ENCODE results near the gene MCL1. TPM values are rescaled to one million over a fixed set of nuclear protein-coding genes. Genes with fewer than 3 reads are reported as not detected.
A peak's percentile ranks its signal among the peaks of the same experiment; 100 is the strongest.
"Not testable (repeated sequence)": the region's sequence is repeated elsewhere in the genome, so short reads cannot be mapped to it uniquely, and the experiment has no call there.

Gene MCL1
- total RNA-seq, 1 experiment from 2014 or later = 150 TPM

DNA sequence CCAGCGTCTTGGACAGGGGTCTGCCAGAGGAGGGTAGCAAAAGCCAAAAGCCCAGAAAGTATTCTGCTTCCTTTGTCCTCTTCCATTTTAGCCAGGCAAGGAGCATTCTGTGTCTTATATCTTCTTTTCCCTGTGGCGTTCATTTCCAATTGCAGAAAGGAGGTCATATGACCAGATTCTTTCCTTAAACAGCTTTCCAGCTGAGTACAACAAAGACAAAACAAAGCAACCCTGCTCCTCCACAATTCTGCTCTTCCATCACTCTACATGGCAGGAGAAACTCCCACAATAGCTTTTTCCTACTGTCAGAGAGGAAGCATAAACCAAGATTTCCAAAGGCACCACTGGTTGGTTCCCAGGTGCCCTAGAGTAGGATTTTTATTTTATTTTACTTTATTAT lies 30.3 kb upstream of the MCL1 start:
- Histone ChIP-seq H3K79me2 (ENCODE audit: low read length) (no peaks in the 10 kb centered on the region; the same call in 1 of the 2 replicates), H3K4me3 (ENCODE audit: low read length) (no peak overlapping the region), H3K4me1 (ENCODE audit: low read length) (peaks cover 44% of the 10 kb centered on the region), H3K9ac (ENCODE audit: low read length) (no peak overlapping the region), H3K27me3 (ENCODE audit: low read length) (no peaks in the 10 kb centered on the region), H3K36me3 (ENCODE audit: insufficient read depth, low read length) (peaks cover 4% of the 10 kb centered on the region), H3K27ac (ENCODE audit: low read length) (peak overlapping the region; percentile 90), H3K4me2 (ENCODE audit: low read depth, low read length, poor library complexity, severe bottlenecking) (no peak overlapping the region), H2AFZ (ENCODE audit: low read length) (no peak overlapping the region), H4K20me1 (ENCODE audit: insufficient read depth, low read depth, low read length) (no peaks in the 10 kb centered on the region), H3K9me2 (replicated peaks; ENCODE audit: insufficient read depth, low read length) (no peaks in the 10 kb centered on the region), H3K9me3 (ENCODE audit: low read length) (no peaks in the 10 kb centered on the region)
- DNase-seq = no peak

DNA sequence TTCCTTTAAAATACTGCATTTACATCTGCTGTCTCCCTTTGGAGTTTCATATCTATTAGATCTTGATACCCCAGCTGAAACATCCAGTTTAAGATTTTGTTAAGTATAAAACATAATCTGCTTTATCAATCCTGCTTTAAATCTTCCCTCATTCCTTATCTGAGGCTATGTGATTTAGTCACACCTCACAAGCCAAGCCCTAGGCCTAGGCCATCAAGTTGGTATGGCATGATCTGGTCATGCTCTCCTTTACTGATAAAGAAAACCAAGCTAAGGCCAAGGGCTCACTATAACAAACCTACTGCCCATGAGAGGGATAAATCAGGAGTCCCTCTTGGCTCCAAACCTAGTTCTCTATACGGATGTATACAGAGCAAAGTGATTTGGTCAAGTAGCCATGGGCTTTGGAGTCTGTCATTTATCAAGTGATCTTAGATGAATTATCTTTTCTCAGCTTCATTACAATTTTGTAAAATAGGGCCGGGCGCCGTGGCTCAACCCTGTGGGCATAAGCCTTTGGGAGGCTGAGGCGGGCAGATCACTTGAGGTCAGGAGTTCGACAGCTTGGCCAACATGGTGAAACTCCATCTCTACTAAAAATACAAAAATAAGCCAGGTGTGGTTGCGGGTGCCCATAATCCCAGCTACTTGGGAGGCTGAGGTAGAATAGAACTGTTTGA lies 27.2 kb upstream of the MCL1 start:
- Histone ChIP-seq H3K4me1 (ENCODE audit: low read length) (peaks cover 15% of the 10 kb centered on the region), H3K27me3 (ENCODE audit: low read length) (no peaks in the 10 kb centered on the region), H3K27ac (ENCODE audit: low read length) (no peak overlapping the region), H3K4me3 (ENCODE audit: low read length) (no peak overlapping the region), H2AFZ (ENCODE audit: low read length) (no peak overlapping the region), H3K9me3 (ENCODE audit: low read length) (no peaks in the 10 kb centered on the region), H3K4me2 (ENCODE audit: low read depth, low read length, poor library complexity, severe bottlenecking) (no peak overlapping the region), H3K9ac (ENCODE audit: low read length) (no peak overlapping the region), H3K36me3 (ENCODE audit: insufficient read depth, low read length) (no peaks in the 10 kb centered on the region; the same call in 1 of the 2 replicates), H4K20me1 (ENCODE audit: insufficient read depth, low read depth, low read length) (no peaks in the 10 kb centered on the region), H3K79me2 (ENCODE audit: low read length) (no peaks in the 10 kb centered on the region; the same call in 1 of the 2 replicates), H3K9me2 (replicated peaks; ENCODE audit: insufficient read depth, low read length) (no peaks in the 10 kb centered on the region)
- no peak for DNase-seq

DNA sequence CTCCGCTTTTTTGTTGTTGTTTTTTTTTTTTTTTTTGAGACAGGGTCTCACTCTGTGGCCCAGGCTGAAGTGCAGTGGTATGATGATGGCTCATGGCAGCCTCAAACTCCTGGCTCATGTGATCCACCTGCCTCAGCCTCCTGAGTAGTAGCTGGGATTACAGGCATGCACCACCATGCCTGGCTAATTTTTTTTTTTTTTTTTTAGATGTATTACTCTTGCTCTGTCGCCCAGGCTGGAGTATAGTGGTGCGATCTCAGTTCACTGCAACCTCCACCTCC lies 26.0 kb upstream of the MCL1 start:
- H3K4me2 ChIP-seq (ENCODE audit: low read depth, low read length, poor library complexity, severe bottlenecking) = not testable (repeated sequence)

DNA sequence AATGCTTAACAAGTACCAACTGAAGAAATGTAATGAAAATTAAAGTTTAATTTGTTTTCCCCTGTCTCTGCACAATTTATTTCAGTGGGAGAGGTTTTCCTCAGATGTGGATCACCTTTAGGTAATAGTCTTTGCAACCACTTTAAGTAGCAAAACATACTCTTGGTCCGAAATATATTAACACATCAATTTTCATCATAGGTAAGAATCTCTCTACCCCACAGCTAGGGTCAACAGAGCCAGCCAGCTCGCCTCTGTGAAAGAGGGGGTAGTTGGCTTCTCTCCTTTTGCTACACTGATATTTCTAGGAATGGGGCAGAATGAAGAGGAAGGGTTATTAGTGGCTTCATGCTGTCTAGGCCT lies 24.8 kb upstream of the MCL1 start:
- Histone ChIP-seq H3K9me2 (replicated peaks; ENCODE audit: insufficient read depth, low read length) (no peaks in the 10 kb centered on the region), H3K27ac (ENCODE audit: low read length) (no peak overlapping the region), H3K4me3 (ENCODE audit: low read length) (no peak overlapping the region), H3K9ac (ENCODE audit: low read length) (no peak overlapping the region), H2AFZ (ENCODE audit: low read length) (no peak overlapping the region), H3K9me3 (ENCODE audit: low read length) (no peaks in the 10 kb centered on the region), H3K27me3 (ENCODE audit: low read length) (no peaks in the 10 kb centered on the region), H3K4me1 (ENCODE audit: low read length) (no peaks in the 10 kb centered on the region), H3K36me3 (ENCODE audit: insufficient read depth, low read length) (no peaks in the 10 kb centered on the region), H3K4me2 (ENCODE audit: low read depth, low read length, poor library complexity, severe bottlenecking) (no peak overlapping the region), H4K20me1 (ENCODE audit: insufficient read depth, low read depth, low read length) (no peaks in the 10 kb centered on the region), H3K79me2 (ENCODE audit: low read length) (no peaks in the 10 kb centered on the region)
- DNase-seq = no peak

More for the DNA sequence above, 26.0 kb upstream of the MCL1 start:
- H3K9ac ChIP-seq (ENCODE audit: low read length); H3K27ac ChIP-seq (ENCODE audit: low read length); H3K27me3 ChIP-seq (ENCODE audit: low read length); H3K79me2 ChIP-seq (ENCODE audit: low read length); H3K36me3 ChIP-seq (ENCODE audit: insufficient read depth, low read length); DNase-seq; H3K4me3 ChIP-seq (ENCODE audit: low read length); H3K9me3 ChIP-seq (ENCODE audit: low read length); H3K4me1 ChIP-seq (ENCODE audit: low read length); H3K9me2 ChIP-seq (replicated peaks; ENCODE audit: insufficient read depth, low read length); H2AFZ ChIP-seq (ENCODE audit: low read length); H4K20me1 ChIP-seq (ENCODE audit: insufficient read depth, low read depth, low read length): not testable (repeated sequence)

DNA sequence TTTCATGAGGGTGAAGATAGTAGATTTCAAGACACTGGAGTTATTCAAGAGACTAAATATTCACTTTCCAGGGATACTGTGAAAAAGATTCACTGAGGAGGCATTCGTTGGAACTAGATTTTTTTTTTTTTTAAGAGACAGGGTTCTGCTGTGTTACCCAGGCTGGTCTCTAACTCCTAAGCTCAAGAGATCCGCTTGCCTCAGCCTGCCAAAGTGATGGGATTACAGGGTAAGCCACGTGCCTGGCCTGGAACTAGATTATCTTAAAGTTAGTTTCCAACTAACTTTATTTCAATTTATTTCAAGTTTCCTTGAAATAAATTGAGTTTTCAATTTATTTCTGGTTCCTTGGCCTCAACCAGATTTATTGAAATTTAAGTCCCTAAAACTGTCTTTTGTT lies 24.3 kb upstream of the MCL1 start:
- H3K9me3 ChIP-seq (ENCODE audit: low read length) = no peaks in the 10 kb centered on the region
- no peaks in the 10 kb centered on the region for H3K9me2 ChIP-seq (replicated peaks; ENCODE audit: insufficient read depth, low read length)
- no peak for DNase-seq
- no peak overlapping the region for H2AFZ ChIP-seq (ENCODE audit: low read length)
- H3K27me3 ChIP-seq (ENCODE audit: low read length) = no peaks in the 10 kb centered on the region
- no peak overlapping the region for H3K27ac ChIP-seq (ENCODE audit: low read length)
- H4K20me1 ChIP-seq (ENCODE audit: insufficient read depth, low read depth, low read length) = no peaks in the 10 kb centered on the region
- no peaks in the 10 kb centered on the region for H3K36me3 ChIP-seq (ENCODE audit: insufficient read depth, low read length)
- no peak overlapping the region for H3K4me2 ChIP-seq (ENCODE audit: low read depth, low read length, poor library complexity, severe bottlenecking)
- no peak overlapping the region for H3K9ac ChIP-seq (ENCODE audit: low read length)
- H3K4me1 ChIP-seq (ENCODE audit: low read length) = no peaks in the 10 kb centered on the region
- no peak overlapping the region for H3K4me3 ChIP-seq (ENCODE audit: low read length)
- no peaks in the 10 kb centered on the region for H3K79me2 ChIP-seq (ENCODE audit: low read length)

DNA sequence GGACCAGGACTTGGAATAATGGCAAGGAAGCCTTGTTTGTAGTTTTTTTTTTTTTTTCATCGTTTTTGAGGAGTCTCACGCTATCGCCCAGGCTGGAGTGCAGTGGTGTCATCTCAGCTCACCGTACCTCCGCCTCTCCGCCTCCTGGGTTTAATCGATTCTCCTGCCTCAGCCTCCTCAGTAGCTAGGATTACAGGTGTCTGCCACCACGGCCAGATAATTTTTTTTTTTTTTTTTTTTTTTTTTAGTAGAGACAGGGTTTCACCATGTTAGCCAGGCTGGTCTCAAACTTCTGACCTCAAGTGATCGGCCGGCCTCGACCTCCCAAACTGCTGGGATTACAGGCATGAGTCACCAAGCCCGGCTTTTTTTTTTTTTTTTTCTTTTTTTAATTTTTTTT lies 23.0 kb upstream of the MCL1 start:
- H3K4me3 ChIP-seq (ENCODE audit: low read length); H3K9ac ChIP-seq (ENCODE audit: low read length); H3K79me2 ChIP-seq (ENCODE audit: low read length); H2AFZ ChIP-seq (ENCODE audit: low read length); DNase-seq; H4K20me1 ChIP-seq (ENCODE audit: insufficient read depth, low read depth, low read length); H3K9me2 ChIP-seq (replicated peaks; ENCODE audit: insufficient read depth, low read length); H3K36me3 ChIP-seq (ENCODE audit: insufficient read depth, low read length); H3K9me3 ChIP-seq (ENCODE audit: low read length); H3K4me1 ChIP-seq (ENCODE audit: low read length); H3K27ac ChIP-seq (ENCODE audit: low read length); H3K27me3 ChIP-seq (ENCODE audit: low read length); H3K4me2 ChIP-seq (ENCODE audit: low read depth, low read length, poor library complexity, severe bottlenecking): not testable (repeated sequence)

DNA sequence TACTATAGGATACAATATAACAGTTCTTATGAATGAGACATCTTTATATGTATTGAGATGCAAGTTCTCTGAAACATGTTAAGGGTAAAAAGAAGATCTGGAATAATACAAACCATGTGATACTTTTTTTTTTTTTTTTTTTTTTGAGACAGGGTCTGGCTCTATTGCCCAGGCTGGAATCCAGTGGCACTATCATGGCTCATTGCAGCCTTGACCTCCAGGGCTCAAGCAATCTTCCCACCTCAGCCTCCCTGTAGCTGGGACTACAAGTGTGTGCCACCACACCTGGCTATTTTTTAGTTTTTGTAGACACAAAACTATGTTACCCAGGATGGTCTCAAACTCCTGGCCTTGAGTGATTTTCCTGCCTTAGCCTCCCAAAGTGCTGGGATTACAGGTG lies 22.1 kb upstream of the MCL1 start:
- H3K9me2 ChIP-seq (replicated peaks; ENCODE audit: insufficient read depth, low read length) = no peaks in the 10 kb centered on the region
- no peak for DNase-seq
- no peaks in the 10 kb centered on the region for H3K4me1 ChIP-seq (ENCODE audit: low read length)

DNA sequence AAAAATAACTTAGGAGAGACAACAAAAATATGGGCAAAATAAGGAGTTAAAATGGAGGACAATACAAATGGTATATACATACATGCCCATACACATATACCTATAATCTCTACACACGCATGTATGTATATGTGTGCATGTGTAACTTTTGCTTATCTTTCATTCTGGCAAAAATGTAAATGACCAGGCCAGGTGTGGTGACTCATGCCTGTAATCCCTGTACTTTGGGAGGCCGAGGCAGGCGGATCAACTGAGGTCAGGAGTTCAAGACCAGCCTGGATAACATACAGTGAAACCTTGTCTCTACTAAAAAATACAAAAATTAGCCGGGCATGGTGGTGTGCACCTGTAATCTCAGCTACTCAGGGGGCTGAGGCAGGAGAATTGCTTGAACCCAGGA lies 18.9 kb upstream of the MCL1 start:
- not testable (repeated sequence) for H3K27me3 ChIP-seq (ENCODE audit: low read length); H3K4me2 ChIP-seq (ENCODE audit: low read depth, low read length, poor library complexity, severe bottlenecking); H3K27ac ChIP-seq (ENCODE audit: low read length); H3K9me3 ChIP-seq (ENCODE audit: low read length); H3K36me3 ChIP-seq (ENCODE audit: insufficient read depth, low read length); H3K79me2 ChIP-seq (ENCODE audit: low read length); H3K4me1 ChIP-seq (ENCODE audit: low read length); H3K4me3 ChIP-seq (ENCODE audit: low read length); H3K9ac ChIP-seq (ENCODE audit: low read length); H3K9me2 ChIP-seq (replicated peaks; ENCODE audit: insufficient read depth, low read length); H2AFZ ChIP-seq (ENCODE audit: low read length); DNase-seq; H4K20me1 ChIP-seq (ENCODE audit: insufficient read depth, low read depth, low read length)

More for the DNA sequence above, 22.1 kb upstream of the MCL1 start:
- Histone ChIP-seq H3K36me3 (ENCODE audit: insufficient read depth, low read length) (no peaks in the 10 kb centered on the region), H3K4me3 (ENCODE audit: low read length) (no peak overlapping the region), H4K20me1 (ENCODE audit: insufficient read depth, low read depth, low read length) (no peaks in the 10 kb centered on the region), H3K4me2 (ENCODE audit: low read depth, low read length, poor library complexity, severe bottlenecking) (no peak overlapping the region), H3K27ac (ENCODE audit: low read length) (no peak overlapping the region), H2AFZ (ENCODE audit: low read length) (no peak overlapping the region), H3K27me3 (ENCODE audit: low read length) (no peaks in the 10 kb centered on the region), H3K9me3 (ENCODE audit: low read length) (no peaks in the 10 kb centered on the region), H3K79me2 (ENCODE audit: low read length) (no peaks in the 10 kb centered on the region), H3K9ac (ENCODE audit: low read length) (no peak overlapping the region)

DNA sequence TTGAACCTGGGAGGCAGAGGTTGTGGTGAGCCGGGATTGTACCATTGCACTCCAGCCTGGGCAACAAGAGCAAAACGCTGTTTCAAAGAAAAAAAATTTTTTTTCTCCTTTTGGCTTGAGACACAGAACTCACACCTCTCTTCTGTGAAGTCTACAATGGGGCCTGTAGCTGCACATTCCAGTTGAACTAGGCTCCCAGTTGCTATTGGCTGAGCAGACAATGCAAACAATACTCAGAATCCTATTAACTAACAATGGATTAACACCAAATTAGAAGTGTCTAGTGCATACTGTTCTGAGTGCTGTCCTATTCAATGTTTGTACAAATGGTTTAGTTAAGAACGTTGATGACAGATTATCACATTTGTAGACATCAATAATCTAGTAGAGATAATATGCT lies 17.6 kb upstream of the MCL1 start:
- H3K27me3 ChIP-seq (ENCODE audit: low read length) = no peaks in the 10 kb centered on the region
- DNase-seq = no peak
- H3K79me2 ChIP-seq (ENCODE audit: low read length) = no peaks in the 10 kb centered on the region
- no peaks in the 10 kb centered on the region for H3K4me1 ChIP-seq (ENCODE audit: low read length)
- H3K4me2 ChIP-seq (ENCODE audit: low read depth, low read length, poor library complexity, severe bottlenecking) = no peak overlapping the region
- no peak overlapping the region for H2AFZ ChIP-seq (ENCODE audit: low read length)
- H3K9ac ChIP-seq (ENCODE audit: low read length) = no peak overlapping the region
- no peaks in the 10 kb centered on the region for H3K36me3 ChIP-seq (ENCODE audit: insufficient read depth, low read length)
- no peak overlapping the region for H3K4me3 ChIP-seq (ENCODE audit: low read length)
- no peaks in the 10 kb centered on the region for H3K9me3 ChIP-seq (ENCODE audit: low read length)
- H3K9me2 ChIP-seq (replicated peaks; ENCODE audit: insufficient read depth, low read length) = no peaks in the 10 kb centered on the region
- no peaks in the 10 kb centered on the region for H4K20me1 ChIP-seq (ENCODE audit: insufficient read depth, low read depth, low read length)
- H3K27ac ChIP-seq (ENCODE audit: low read length) = no peak overlapping the region
